Esophagus squamous epithelium (tissue), 4 donors: ENCODE measurements around the gene ABLIM2.

ENCODE experiments used
- POLR2A ChIP-seq, 4 donors: fragments of 450-650 bp; IDR thresholded peaks; one replicate each; pipeline ENCODE4 v1.6.1; 2017; ENCODE audit warnings: antibody characterized with exemption in 4 of 4, mild to moderate bottlenecking in 4 of 4, moderate library complexity in 3 of 4
- TF ChIP-seq, protein P1 (sequence below), 6 experiments: fragments of 450-650 bp in 4 of 6; fragments of 200-600 bp in 2 of 6; sonication (generic) in 2 of 6; IDR thresholded peaks; one replicate each; pipeline ENCODE4 v1.5.1; 2016 to 2019; ENCODE audit warnings: antibody characterized with exemption in 6 of 6, mild to moderate bottlenecking in 4 of 6, moderate library complexity in 4 of 6

DNA sequence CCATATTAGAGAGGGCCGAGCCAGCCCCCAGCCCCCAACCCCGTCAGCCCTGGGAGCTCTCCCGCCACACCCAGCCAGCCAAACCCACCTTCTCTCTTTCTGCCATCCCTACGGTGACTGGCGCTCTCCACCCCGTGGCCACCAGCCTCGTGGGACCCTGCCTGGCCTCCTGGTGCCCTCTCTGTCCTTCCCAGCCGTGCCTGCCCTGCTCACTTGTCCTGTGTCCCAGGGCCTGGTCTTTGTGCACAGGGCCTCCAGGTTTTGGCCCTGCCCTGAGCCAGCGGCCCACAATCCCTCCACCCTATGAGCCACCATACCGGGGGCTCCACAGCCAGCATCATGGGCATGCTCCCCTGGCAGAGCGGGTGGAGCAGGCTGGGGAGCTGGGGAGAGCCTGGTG, 77.4 kb downstream of the ABLIM2 start:
- TF ChIP-seq, protein P1, sequence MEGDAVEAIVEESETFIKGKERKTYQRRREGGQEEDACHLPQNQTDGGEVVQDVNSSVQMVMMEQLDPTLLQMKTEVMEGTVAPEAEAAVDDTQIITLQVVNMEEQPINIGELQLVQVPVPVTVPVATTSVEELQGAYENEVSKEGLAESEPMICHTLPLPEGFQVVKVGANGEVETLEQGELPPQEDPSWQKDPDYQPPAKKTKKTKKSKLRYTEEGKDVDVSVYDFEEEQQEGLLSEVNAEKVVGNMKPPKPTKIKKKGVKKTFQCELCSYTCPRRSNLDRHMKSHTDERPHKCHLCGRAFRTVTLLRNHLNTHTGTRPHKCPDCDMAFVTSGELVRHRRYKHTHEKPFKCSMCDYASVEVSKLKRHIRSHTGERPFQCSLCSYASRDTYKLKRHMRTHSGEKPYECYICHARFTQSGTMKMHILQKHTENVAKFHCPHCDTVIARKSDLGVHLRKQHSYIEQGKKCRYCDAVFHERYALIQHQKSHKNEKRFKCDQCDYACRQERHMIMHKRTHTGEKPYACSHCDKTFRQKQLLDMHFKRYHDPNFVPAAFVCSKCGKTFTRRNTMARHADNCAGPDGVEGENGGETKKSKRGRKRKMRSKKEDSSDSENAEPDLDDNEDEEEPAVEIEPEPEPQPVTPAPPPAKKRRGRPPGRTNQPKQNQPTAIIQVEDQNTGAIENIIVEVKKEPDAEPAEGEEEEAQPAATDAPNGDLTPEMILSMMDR (IDR thresholded peaks at IDR 0.05): no peak
- no peak for TF ChIP-seq POLR2A (IDR thresholded peaks at IDR 0.05)
